GM10847 (cell line): ENCODE results near the gene EYA2.

Experiments
- POLR2A ChIP-seq: IDR thresholded peaks from 2 replicates; pipeline ENCODE4 v1.6.1; 2011; ENCODE audit not compliant: insufficient read length; ENCODE audit errors: extremely low read depth

Gene EYA2

GRCh38 chr20:47191956-47192355 is 297.3 kb downstream of the EYA2 start:
- TF ChIP-seq POLR2A = no peak

- no peak for TF ChIP-seq POLR2A
These were observed 300.9 kb downstream of the EYA2 start for GRCh38 chr20:47195573-47195972.

GRCh38 chr20:47196091-47197081 is 301.7 kb downstream of the EYA2 start:
- no peak for TF ChIP-seq POLR2A

GRCh38 chr20:47198254-47198671 is 303.6 kb downstream of the EYA2 start:
- TF ChIP-seq POLR2A = no peak

- no peak for TF ChIP-seq POLR2A
These were observed 304.4 kb downstream of the EYA2 start for GRCh38 chr20:47198996-47199552.

- no peak for TF ChIP-seq POLR2A
These were observed 306.6 kb downstream of the EYA2 start for GRCh38 chr20:47201074-47201730.

- no peak for TF ChIP-seq POLR2A
These were observed 308.4 kb downstream of the EYA2 start for GRCh38 chr20:47202733-47203667.

GRCh38 chr20:47204008-47204849 is 309.6 kb downstream of the EYA2 start:
- no peak for TF ChIP-seq POLR2A

- TF ChIP-seq POLR2A = no peak
These were observed 311.0 kb downstream of the EYA2 start for GRCh38 chr20:47205577-47206123.

GRCh38 chr20:47206962-47207641 is 312.5 kb downstream of the EYA2 start:
- TF ChIP-seq POLR2A = no peak

GRCh38 chr20:47208534-47209174 is 314.0 kb downstream of the EYA2 start:
- no peak for TF ChIP-seq POLR2A

GRCh38 chr20:47209982-47210381 is 315.3 kb downstream of the EYA2 start:
- TF ChIP-seq POLR2A = no peak

- TF ChIP-seq POLR2A = no peak
These were observed 315.8 kb downstream of the EYA2 start for GRCh38 chr20:47210470-47210869.
